Ishikawa (cell line): Measurements from ENCODE around the gene CDH23.

Source experiments
- CREB1 ChIP-seq: IDR thresholded peaks from 2 replicates; pipeline ENCODE4 v1.6.1; 2012; ENCODE audit warnings: low read depth
- EGR1 ChIP-seq: IDR thresholded peaks from 2 replicates; pipeline ENCODE4 v1.6.1; 2012
- EP300 ChIP-seq: IDR thresholded peaks from 2 replicates; pipeline ENCODE4 v1.6.1; 2012; ENCODE audit warnings: borderline replicate concordance
- FOXM1 ChIP-seq: IDR thresholded peaks from 2 replicates; pipeline ENCODE4 v1.6.1; 2012; ENCODE audit warnings: low read depth, borderline replicate concordance
- NFIC ChIP-seq: IDR thresholded peaks from 2 replicates; pipeline ENCODE4 v1.6.1; 2012
- RAD21 ChIP-seq: IDR thresholded peaks from 2 replicates; pipeline ENCODE4 v1.6.1; 2012; ENCODE audit warnings: low read depth
- TAF1 ChIP-seq: IDR thresholded peaks from 2 replicates; pipeline ENCODE4 v1.6.1; 2012; ENCODE audit warnings: low read depth, mild to moderate bottlenecking
- TF ChIP-seq, protein P1 (sequence below): IDR thresholded peaks from 2 replicates; pipeline ENCODE4 v1.6.1; 2012; ENCODE audit warnings: low read depth, mild to moderate bottlenecking
- TF ChIP-seq, protein P2 (sequence below): IDR thresholded peaks from 2 replicates; pipeline ENCODE4 v1.6.1; 2012

- TF ChIP-seq CREB1 (no peak), EP300 (no peak), TAF1 (no peak), NFIC (no peak), EGR1 (no peak), RAD21 (no peak), FOXM1 (no peak)
- TF ChIP-seq, protein P1, sequence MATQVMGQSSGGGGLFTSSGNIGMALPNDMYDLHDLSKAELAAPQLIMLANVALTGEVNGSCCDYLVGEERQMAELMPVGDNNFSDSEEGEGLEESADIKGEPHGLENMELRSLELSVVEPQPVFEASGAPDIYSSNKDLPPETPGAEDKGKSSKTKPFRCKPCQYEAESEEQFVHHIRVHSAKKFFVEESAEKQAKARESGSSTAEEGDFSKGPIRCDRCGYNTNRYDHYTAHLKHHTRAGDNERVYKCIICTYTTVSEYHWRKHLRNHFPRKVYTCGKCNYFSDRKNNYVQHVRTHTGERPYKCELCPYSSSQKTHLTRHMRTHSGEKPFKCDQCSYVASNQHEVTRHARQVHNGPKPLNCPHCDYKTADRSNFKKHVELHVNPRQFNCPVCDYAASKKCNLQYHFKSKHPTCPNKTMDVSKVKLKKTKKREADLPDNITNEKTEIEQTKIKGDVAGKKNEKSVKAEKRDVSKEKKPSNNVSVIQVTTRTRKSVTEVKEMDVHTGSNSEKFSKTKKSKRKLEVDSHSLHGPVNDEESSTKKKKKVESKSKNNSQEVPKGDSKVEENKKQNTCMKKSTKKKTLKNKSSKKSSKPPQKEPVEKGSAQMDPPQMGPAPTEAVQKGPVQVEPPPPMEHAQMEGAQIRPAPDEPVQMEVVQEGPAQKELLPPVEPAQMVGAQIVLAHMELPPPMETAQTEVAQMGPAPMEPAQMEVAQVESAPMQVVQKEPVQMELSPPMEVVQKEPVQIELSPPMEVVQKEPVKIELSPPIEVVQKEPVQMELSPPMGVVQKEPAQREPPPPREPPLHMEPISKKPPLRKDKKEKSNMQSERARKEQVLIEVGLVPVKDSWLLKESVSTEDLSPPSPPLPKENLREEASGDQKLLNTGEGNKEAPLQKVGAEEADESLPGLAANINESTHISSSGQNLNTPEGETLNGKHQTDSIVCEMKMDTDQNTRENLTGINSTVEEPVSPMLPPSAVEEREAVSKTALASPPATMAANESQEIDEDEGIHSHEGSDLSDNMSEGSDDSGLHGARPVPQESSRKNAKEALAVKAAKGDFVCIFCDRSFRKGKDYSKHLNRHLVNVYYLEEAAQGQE, result no peak
- TF ChIP-seq, protein P2, sequence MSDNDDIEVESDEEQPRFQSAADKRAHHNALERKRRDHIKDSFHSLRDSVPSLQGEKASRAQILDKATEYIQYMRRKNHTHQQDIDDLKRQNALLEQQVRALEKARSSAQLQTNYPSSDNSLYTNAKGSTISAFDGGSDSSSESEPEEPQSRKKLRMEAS, result no peak
Measured at GRCh38 chr10:71750986-71751385, 354.3 kb downstream of the CDH23 start.
